Epithelial cell of esophagus (primary cell): ENCODE measurements around the gene CCDC112.

ENCODE experiments used
- DNase-seq: peaks from one replicate; pipeline ENCODE4 v3.0.0; 2010; ENCODE audit warnings: low read depth
- H3K4me3 ChIP-seq: 2 replicates; pipeline ENCODE4 v1.5.1; 2011; ENCODE audit warnings: mild to moderate bottlenecking, low read length, control low read depth
- CTCF ChIP-seq: IDR thresholded peaks from 2 replicates; pipeline ENCODE4 v1.5.1; 2011; ENCODE audit warnings: low read depth, mild to moderate bottlenecking, low read length, control low read depth, inconsistent platforms; ENCODE audit not compliant: insufficient read depth; ENCODE audit errors: missing control alignments

CCDC112 gene

GRCh38 chr5:115304496-115304895 is 8.0 kb upstream of the CCDC112 start:
- no peak for DNase-seq
- no peak overlapping the region for H3K4me3 ChIP-seq
- no peak for TF ChIP-seq CTCF

- DNase-seq, result no peak
- no peak for TF ChIP-seq CTCF
- no peak overlapping the region for H3K4me3 ChIP-seq
Measured at GRCh38 chr5:115298811-115299210, 2.4 kb upstream of the CCDC112 start.

- no peak overlapping the region for H3K4me3 ChIP-seq
- peak; percentile 9 for DNase-seq
- TF ChIP-seq CTCF, result no peak
Measured at GRCh38 chr5:115297031-115297430, 577 bp upstream of the CCDC112 start.

- peak overlapping the region; percentile 69 for H3K4me3 ChIP-seq
- no peak for DNase-seq
- no peak for TF ChIP-seq CTCF
Measured at GRCh38 chr5:115295777-115296123, 704 bp downstream of the CCDC112 start.

- no peak overlapping the region for H3K4me3 ChIP-seq
- no peak for DNase-seq
- no peak for TF ChIP-seq CTCF
Measured at GRCh38 chr5:115291397-115291796, 5.1 kb downstream of the CCDC112 start.

GRCh38 chr5:115289104-115289503 is 7.3 kb downstream of the CCDC112 start:
- no peak overlapping the region for H3K4me3 ChIP-seq
- DNase-seq, result no peak
- TF ChIP-seq CTCF, result no peak

- no peak for TF ChIP-seq CTCF
- H3K4me3 ChIP-seq, result no peak overlapping the region
- no peak for DNase-seq
Measured at GRCh38 chr5:115284021-115284420, 12.4 kb downstream of the CCDC112 start.
